Activated T-cell treated with anti-CD3 and anti-CD28 coated beads, Interleukin-2, amount 50 U/mL, for 4 hours (primary cell): Measurements from ENCODE around the gene KCNN3. TPM values are rescaled to one million over a fixed set of nuclear protein-coding genes. Genes with fewer than 3 reads are reported as not detected.

ENCODE experiments used
- ATAC-seq, 2 donors: fragments of 200-7000 bp; cut with Tn5 transposase; one replicate each; pipeline ENCODE4 v1.10.0; 2021
- DNase-seq: peaks from one replicate; pipeline ENCODE4 v3.0.0-alpha.2; 2020
- H3K27me3 Mint-ChIP-seq: one replicate; pipeline ENCODE4 v1.8.0; 2021; ENCODE audit warnings: low read depth, mixed read lengths
- H3K36me3 Mint-ChIP-seq: one replicate; pipeline ENCODE4 v1.8.0; 2022; ENCODE audit warnings: mixed read lengths; ENCODE audit not compliant: insufficient read depth
- H3K4me1 Mint-ChIP-seq: one replicate; pipeline ENCODE4 v1.8.0; 2021; ENCODE audit warnings: low read depth, mixed read lengths
- H3K4me3 Mint-ChIP-seq: one replicate; pipeline ENCODE4 v1.8.0; 2021; ENCODE audit warnings: mild to moderate bottlenecking, moderate library complexity, mixed read lengths
- H3K9me3 Mint-ChIP-seq: one replicate; pipeline ENCODE4 v1.8.0; 2021; ENCODE audit warnings: mixed read lengths
- total RNA-seq, 3 donors: library from RNA; stranded (reverse); gene quantifications; one replicate each; pipeline ENCODE4 v1.2.1, GENCODE V29; 2021

Gene KCNN3
- total RNA-seq, 3 donors from 2014 or later: 0.35 to 0.51 (median 0.45) TPM

DNA sequence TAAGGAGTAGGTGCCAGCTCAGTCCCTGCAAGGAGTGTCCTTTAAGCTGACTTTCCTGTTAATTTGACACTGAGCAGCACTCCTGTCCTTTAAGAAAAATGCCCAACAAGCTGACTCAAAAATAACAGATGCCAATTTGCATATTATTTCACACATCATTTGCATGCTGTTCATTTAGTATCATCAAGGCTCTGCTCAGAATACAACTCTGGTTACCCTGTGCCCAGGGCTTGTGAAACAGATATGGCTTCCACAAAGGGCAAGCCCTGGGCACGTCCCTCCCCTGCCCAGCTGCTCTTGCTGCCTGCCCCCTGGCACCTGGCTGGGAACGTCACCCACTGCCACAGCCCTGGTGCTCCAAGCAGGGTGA, 10.3 kb downstream of the KCNN3 start:
- Mint-ChIP-seq H3K4me3 (no peak overlapping the region), H3K36me3 (no peaks in the 10 kb centered on the region), H3K4me1 (peaks cover 30% of the 10 kb centered on the region), H3K27me3 (peaks cover 13% of the 10 kb centered on the region), H3K9me3 (no peaks in the 10 kb centered on the region)
- no peak for DNase-seq
- ATAC-seq: peak; percentile 9 to 29

- peaks cover 13% of the 10 kb centered on the region for H3K27me3 Mint-ChIP-seq
- H3K4me3 Mint-ChIP-seq: no peak overlapping the region
- ATAC-seq (no peak), DNase-seq (no peak)
- no peaks in the 10 kb centered on the region for H3K9me3 Mint-ChIP-seq
- no peaks in the 10 kb centered on the region for H3K36me3 Mint-ChIP-seq
- H3K4me1 Mint-ChIP-seq: peaks cover 28% of the 10 kb centered on the region
These were observed 10.8 kb downstream of the KCNN3 start for GRCh38 chr1:154859151-154859785.

- ATAC-seq: no peak
- no peaks in the 10 kb centered on the region for H3K9me3 Mint-ChIP-seq
- no peak overlapping the region for H3K4me3 Mint-ChIP-seq
- no peak for DNase-seq
- peaks cover 16% of the 10 kb centered on the region for H3K4me1 Mint-ChIP-seq
- H3K36me3 Mint-ChIP-seq: no peaks in the 10 kb centered on the region
- H3K27me3 Mint-ChIP-seq: peaks cover 10% of the 10 kb centered on the region
These were observed 12.5 kb downstream of the KCNN3 start for GRCh38 chr1:154857441-154858215.

GRCh38 chr1:154857022-154857421, 13.1 kb downstream of the KCNN3 start:
- Mint-ChIP-seq H3K9me3 (no peaks in the 10 kb centered on the region), H3K27me3 (peaks cover 10% of the 10 kb centered on the region), H3K36me3 (no peaks in the 10 kb centered on the region), H3K4me3 (no peak overlapping the region), H3K4me1 (peaks cover 15% of the 10 kb centered on the region)
- DNase-seq (no peak), ATAC-seq (no peak)

DNA sequence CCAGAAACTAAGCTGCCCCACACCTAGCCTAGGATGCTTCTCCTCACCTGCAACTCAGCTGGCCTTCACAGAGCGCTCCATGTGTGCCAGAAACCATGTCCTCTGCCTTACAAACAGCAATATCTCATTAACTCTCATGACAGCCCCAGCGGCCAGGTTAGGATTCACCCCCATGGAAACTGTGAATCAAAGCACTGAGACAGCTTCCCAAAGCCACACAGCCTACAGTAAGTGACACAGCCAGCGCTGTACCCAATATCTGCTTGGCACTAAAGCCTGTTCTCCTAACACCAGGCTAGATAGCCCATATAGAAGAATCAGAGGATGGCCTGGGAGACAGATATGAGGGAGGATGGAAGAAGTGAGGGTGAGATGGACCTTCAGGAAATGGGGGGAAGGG, 13.5 kb downstream of the KCNN3 start:
- no peak for DNase-seq
- Mint-ChIP-seq H3K4me1 (peaks cover 13% of the 10 kb centered on the region), H3K4me3 (no peak overlapping the region), H3K9me3 (no peaks in the 10 kb centered on the region), H3K27me3 (peaks cover 10% of the 10 kb centered on the region), H3K36me3 (no peaks in the 10 kb centered on the region)
- ATAC-seq: no peak

- Mint-ChIP-seq H3K4me1 (peaks cover 12% of the 10 kb centered on the region), H3K27me3 (peaks cover 7% of the 10 kb centered on the region), H3K4me3 (no peak overlapping the region), H3K9me3 (no peaks in the 10 kb centered on the region), H3K36me3 (no peaks in the 10 kb centered on the region)
- no peak for ATAC-seq
- no peak for DNase-seq
These were observed 14.0 kb downstream of the KCNN3 start for GRCh38 chr1:154856049-154856448.

DNA sequence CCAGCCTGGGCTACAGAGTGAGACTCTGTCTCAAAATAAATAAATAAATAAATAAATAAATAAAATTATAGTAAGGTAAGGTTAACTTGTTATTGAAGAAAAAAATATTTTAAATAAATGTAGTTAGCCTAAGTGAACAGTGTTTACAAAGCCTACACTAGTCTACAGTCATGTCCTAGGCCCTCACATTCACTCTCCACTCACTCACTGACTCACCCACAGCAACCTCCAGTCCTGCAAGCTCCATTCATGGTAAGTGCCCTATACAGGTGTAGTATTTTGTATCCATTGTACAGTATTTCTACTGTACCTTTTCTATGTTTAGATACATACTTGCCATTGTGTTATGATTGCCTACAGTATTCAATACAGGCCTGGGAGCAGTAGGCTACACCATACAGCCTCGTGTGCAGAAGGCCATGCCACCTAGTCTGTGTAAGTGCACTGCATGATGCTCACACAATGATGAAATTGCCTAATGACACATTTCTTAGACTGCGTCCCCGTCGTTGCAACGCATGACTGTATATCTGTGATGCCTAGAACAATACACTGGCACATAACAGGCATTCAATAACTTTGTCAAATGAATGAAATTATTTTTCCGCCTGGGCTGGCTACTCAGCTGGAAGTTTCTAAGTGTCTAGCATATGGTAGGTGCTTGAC, 14.8 kb downstream of the KCNN3 start:
- Mint-ChIP-seq H3K9me3 (no peaks in the 10 kb centered on the region), H3K4me1 (peaks cover 11% of the 10 kb centered on the region), H3K27me3 (peaks cover 5% of the 10 kb centered on the region), H3K4me3 (no peak overlapping the region), H3K36me3 (no peaks in the 10 kb centered on the region)
- ATAC-seq (no peak), DNase-seq (no peak)

- no peak overlapping the region for H3K4me3 Mint-ChIP-seq
- DNase-seq (no peak), ATAC-seq (no peak)
- H3K36me3 Mint-ChIP-seq: no peaks in the 10 kb centered on the region
- peaks cover 9% of the 10 kb centered on the region for H3K27me3 Mint-ChIP-seq
- no peaks in the 10 kb centered on the region for H3K9me3 Mint-ChIP-seq
- H3K4me1 Mint-ChIP-seq: peaks cover 15% of the 10 kb centered on the region
These were observed 17.2 kb downstream of the KCNN3 start for GRCh38 chr1:154852845-154853244.

DNA sequence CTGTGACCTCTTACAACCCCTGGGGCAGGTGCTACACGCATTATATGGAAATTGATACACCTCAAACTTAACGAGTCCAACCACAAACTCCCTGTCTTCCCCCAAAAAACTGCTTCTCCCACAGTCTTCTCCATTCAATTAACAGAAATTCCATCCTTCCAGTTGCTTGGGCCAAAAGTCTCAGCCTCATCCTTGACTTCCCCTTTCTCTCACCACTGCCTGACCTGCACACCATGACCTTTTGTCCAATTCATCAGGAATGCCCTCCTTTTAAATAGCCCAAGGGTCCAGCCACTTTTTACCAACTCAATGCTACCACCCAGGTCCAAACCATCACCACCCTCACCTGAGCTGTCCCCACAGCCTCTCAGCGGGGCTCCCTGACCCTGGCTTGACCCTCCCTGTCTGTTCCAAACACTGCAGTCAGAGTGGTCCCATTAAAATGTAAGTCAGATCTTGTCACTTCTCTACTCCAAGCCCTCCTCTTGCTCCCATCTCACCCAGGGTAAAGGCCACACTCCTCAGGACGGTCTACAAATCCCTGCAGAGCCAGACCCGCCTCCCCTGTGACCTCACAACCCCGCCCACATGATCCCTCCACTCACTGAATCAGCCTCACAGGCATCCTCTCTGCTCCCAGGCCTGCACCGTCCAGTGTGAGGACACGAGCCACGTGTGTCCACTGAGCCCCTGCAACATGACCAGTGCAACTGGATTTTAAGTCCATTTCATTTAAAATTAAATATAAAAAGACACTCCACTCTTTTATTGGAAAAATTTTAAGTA, 18.5 kb downstream of the KCNN3 start:
- Mint-ChIP-seq H3K36me3 (no peaks in the 10 kb centered on the region), H3K27me3 (peaks cover 7% of the 10 kb centered on the region), H3K4me3 (no peak overlapping the region), H3K9me3 (no peaks in the 10 kb centered on the region), H3K4me1 (peaks cover 12% of the 10 kb centered on the region)
- ATAC-seq (no peak), DNase-seq (no peak)

DNA sequence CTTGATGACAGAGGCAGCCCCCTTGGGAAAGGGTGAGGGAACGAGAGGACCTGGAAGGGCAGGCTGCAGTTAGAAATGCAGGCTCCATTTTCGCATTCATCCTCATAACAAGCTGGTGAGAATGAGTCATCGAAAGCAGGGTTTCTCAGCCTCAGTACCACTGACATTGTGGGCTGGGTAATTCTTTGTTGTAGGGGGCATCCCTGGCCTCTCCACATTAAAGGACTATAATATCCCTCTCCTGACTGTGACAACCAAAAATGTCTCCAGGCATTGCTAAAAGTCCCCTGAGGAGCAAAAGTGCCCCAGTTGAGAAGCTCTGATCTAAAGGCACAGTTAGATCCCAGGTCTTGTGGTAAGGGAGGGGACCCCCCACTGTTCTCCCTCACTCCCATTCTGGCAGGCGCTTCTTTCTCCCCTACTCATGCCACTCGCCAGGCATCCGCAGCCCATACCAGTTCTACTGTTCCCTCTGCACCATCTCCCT, 20.4 kb downstream of the KCNN3 start:
- no peak for DNase-seq
- peak; percentile 92 to 94 for ATAC-seq
- no peaks in the 10 kb centered on the region for H3K9me3 Mint-ChIP-seq

DNA sequence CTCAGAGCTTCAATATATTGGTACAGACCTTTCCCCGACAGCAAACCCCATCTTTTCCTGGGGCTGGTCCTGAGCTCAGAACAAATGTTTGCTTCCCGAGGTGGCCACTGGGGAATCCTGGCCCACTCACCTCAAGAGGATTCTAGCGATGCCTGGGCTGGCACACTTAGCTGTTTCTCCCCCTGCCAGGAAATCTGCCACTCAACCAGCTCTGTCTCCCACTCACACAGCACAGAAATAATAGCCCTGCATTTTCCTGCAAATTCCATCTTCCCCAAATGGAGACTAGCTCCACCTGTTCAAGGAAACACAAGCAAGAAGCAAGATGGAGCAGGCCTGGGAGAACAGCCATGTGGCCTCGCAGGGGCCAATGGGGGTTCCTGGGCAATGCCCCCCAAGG, 21.1 kb downstream of the KCNN3 start:
- DNase-seq: no peak
- Mint-ChIP-seq H3K9me3 (no peaks in the 10 kb centered on the region), H3K4me3 (no peak overlapping the region), H3K27me3 (peaks cover 7% of the 10 kb centered on the region), H3K4me1 (peaks cover 8% of the 10 kb centered on the region), H3K36me3 (no peaks in the 10 kb centered on the region)
- no peak for ATAC-seq

More for the DNA sequence above, 20.4 kb downstream of the KCNN3 start:
- H3K27me3 Mint-ChIP-seq: peaks cover 7% of the 10 kb centered on the region
- H3K36me3 Mint-ChIP-seq: no peaks in the 10 kb centered on the region
- H3K4me3 Mint-ChIP-seq: no peak overlapping the region
- H3K4me1 Mint-ChIP-seq: peaks cover 8% of the 10 kb centered on the region

DNA sequence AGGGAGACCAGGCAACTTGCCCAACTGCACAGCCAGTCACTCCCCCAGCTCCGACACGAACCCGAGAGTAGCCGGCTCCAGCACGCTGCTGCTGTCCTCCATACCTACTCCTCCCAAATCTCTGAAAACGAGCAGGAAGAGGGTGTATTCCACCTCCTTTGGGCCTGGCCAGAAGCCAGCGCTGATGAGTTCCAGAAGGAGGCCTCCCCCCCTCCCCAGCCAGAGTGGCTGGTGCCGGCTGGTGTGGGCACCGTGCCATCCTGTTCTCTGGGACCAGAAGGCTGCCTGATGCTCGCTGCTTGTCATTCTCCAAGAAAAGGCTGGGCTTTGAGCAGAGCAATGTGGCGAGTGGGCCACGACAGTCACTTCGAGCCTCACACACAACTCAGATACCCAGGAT, 22.2 kb downstream of the KCNN3 start:
- peaks cover 8% of the 10 kb centered on the region for H3K4me1 Mint-ChIP-seq
- H3K9me3 Mint-ChIP-seq: no peaks in the 10 kb centered on the region
- peaks cover 7% of the 10 kb centered on the region for H3K27me3 Mint-ChIP-seq
- ATAC-seq: no peak
- no peaks in the 10 kb centered on the region for H3K36me3 Mint-ChIP-seq
- no peak overlapping the region for H3K4me3 Mint-ChIP-seq
- DNase-seq: no peak

DNA sequence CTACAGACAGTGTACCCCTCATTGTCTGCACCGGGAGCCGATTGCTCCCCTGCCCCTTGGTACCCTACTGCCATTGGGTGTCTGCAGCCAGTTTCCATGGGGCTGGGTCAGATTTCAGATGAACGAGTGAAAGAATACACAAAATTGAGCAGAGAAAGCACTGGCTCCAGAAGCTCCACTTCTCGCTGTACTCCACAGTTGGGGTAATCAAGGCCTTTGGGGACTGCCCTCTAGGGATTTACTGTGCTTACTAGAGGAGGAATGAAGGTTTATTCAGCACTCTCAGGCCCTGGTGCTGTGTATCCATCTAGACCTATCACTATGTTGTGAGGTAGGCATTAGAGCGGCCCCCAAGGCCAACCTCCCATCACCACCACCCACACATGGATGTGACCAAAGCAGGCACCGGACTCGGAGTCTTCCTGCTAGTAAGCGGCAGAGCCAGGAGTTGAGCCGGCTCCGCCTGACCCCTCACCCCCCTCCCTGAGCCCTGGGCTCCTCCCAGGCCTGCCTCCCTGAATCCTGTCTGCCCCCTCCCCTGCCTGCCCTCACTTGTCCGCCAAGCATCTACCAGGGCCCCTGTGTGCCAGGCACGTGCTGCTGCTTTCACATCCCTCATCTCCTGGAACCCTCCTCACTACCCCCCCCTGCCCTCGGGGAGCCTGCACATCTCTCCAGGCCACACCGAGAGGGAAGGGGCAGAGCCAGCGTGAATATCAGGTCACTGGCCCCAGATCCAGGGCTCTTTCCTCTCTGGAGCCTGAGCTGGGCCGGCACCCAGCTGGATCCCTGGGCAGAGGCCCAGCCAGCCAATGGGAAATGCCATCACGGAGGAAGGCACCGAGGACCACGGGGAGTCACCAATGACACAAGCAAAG, 23.3 kb downstream of the KCNN3 start:
- Mint-ChIP-seq H3K27me3 (peaks cover 7% of the 10 kb centered on the region), H3K4me3 (no peak overlapping the region), H3K36me3 (no peaks in the 10 kb centered on the region), H3K9me3 (no peaks in the 10 kb centered on the region), H3K4me1 (peaks cover 8% of the 10 kb centered on the region)
- ATAC-seq (no peak), DNase-seq (no peak)
